Measurements from ENCODE around the gene APCDD1.

Gene APCDD1

GRCh38 chr18:10530852-10531251, 76.4 kb downstream of the APCDD1 start:
- Histone ChIP-seq H3K9me2 (replicated peaks; ENCODE audit: control insufficient read depth, low read length) (no peaks in the 10 kb centered on the region), H3K4me3 (ENCODE audit: low read length) (no peak overlapping the region), H3K36me3 (ENCODE audit: control insufficient read depth, low read length) (peaks cover 45% of the 10 kb centered on the region), H3K27me3 (ENCODE audit: control insufficient read depth, low read length) (no peaks in the 10 kb centered on the region), H3F3A (ENCODE audit: control insufficient read depth, insufficient read depth) (0 out of 2 replicates have a peak, but pooled peaks cover 2% of the 10 kb centered on the region), H3K4me1 (ENCODE audit: control insufficient read depth, low read length) (peaks cover 19% of the 10 kb centered on the region), H3K79me2 (ENCODE audit: control insufficient read depth, low read length) (peaks cover 86% of the 10 kb centered on the region), H3K27ac (ENCODE audit: low read depth, low read length) (no peak overlapping the region), H4K20me1 (ENCODE audit: control insufficient read depth, insufficient read depth, low read depth, low read length) (peaks cover 31% of the 10 kb centered on the region), H3K9me3 (ENCODE audit: control insufficient read depth, insufficient read depth, low read length) (no peaks in the 10 kb centered on the region), H3K4me2 (ENCODE audit: low read length) (no peak overlapping the region)
- TF ChIP-seq CTCF (IDR thresholded peaks at IDR 0.05; ENCODE audit: low read depth, low read length, poor library complexity, severe bottlenecking): no peak
- TF ChIP-seq EZH2phosphoT487 (IDR thresholded peaks at IDR 0.05; ENCODE audit: borderline replicate concordance, low read length): no peak

DNA sequence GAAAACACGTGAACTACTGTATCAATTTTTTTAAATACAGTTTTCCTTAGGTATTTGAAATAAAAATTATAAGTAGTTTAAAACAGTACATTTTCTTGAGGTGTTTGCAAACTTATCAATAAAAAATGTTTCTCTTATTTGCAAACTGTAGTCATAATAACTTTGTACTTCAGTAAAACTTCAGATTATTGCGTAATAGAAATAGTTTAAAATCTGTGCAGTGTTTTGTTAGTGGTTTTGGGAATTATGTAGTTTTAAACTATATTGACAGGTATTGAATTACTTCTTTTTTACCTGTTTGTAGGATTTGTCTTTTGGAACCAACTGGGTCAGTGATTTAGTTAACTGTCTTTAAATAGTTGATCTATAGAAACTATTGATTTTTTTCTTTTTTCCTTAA, 78.7 kb downstream of the APCDD1 start:
- peaks cover 80% of the 10 kb centered on the region for H3K79me2 ChIP-seq (ENCODE audit: control insufficient read depth, low read length)
- H3K4me3 ChIP-seq (ENCODE audit: low read length): no peak overlapping the region
- H3K9me3 ChIP-seq (ENCODE audit: control insufficient read depth, insufficient read depth, low read length): no peaks in the 10 kb centered on the region
- H3K9me2 ChIP-seq (replicated peaks; ENCODE audit: control insufficient read depth, low read length): no peaks in the 10 kb centered on the region
- peaks cover 41% of the 10 kb centered on the region for H3K36me3 ChIP-seq (ENCODE audit: control insufficient read depth, low read length)
- H3K27ac ChIP-seq (ENCODE audit: low read depth, low read length): no peak overlapping the region
- no peak for TF ChIP-seq CTCF (IDR thresholded peaks at IDR 0.05; ENCODE audit: low read depth, low read length, poor library complexity, severe bottlenecking)
- no peak for TF ChIP-seq EZH2phosphoT487 (IDR thresholded peaks at IDR 0.05; ENCODE audit: borderline replicate concordance, low read length)
- no peak overlapping the region for H3K4me2 ChIP-seq (ENCODE audit: low read length)
- H4K20me1 ChIP-seq (ENCODE audit: control insufficient read depth, insufficient read depth, low read depth, low read length): peaks cover 21% of the 10 kb centered on the region
- H3K27me3 ChIP-seq (ENCODE audit: control insufficient read depth, low read length): no peaks in the 10 kb centered on the region
- H3K4me1 ChIP-seq (ENCODE audit: control insufficient read depth, low read length): peaks cover 10% of the 10 kb centered on the region
- no peaks in the 10 kb centered on the region for H3F3A ChIP-seq (ENCODE audit: control insufficient read depth, insufficient read depth)

- Histone ChIP-seq H3K9me3 (ENCODE audit: control insufficient read depth, insufficient read depth, low read length) (no peaks in the 10 kb centered on the region), H4K20me1 (ENCODE audit: control insufficient read depth, insufficient read depth, low read depth, low read length) (no peaks in the 10 kb centered on the region), H3F3A (ENCODE audit: control insufficient read depth, insufficient read depth) (0 out of 2 replicates have a peak, but pooled peaks cover 2% of the 10 kb centered on the region), H3K9me2 (replicated peaks; ENCODE audit: control insufficient read depth, low read length) (no peaks in the 10 kb centered on the region), H3K4me3 (ENCODE audit: low read length) (no peak overlapping the region), H3K4me2 (ENCODE audit: low read length) (no peak overlapping the region), H3K27ac (ENCODE audit: low read depth, low read length) (no peak overlapping the region), H3K27me3 (ENCODE audit: control insufficient read depth, low read length) (no peaks in the 10 kb centered on the region), H3K79me2 (ENCODE audit: control insufficient read depth, low read length) (peaks cover 48% of the 10 kb centered on the region), H3K4me1 (ENCODE audit: control insufficient read depth, low read length) (no peaks in the 10 kb centered on the region), H3K36me3 (ENCODE audit: control insufficient read depth, low read length) (peaks cover 60% of the 10 kb centered on the region)
- TF ChIP-seq EZH2phosphoT487 (IDR thresholded peaks at IDR 0.05; ENCODE audit: borderline replicate concordance, low read length): no peak
- TF ChIP-seq CTCF (IDR thresholded peaks at IDR 0.05; ENCODE audit: low read depth, low read length, poor library complexity, severe bottlenecking): no peak
Measured at GRCh38 chr18:10536280-10536679, 81.8 kb downstream of the APCDD1 start.
